ENCODE results near the gene HSPA5. TPM values are rescaled to one million over a fixed set of nuclear protein-coding genes. Genes with fewer than 3 reads are reported as not detected.
A peak's percentile ranks its signal among the peaks of the same experiment; 100 is the strongest.

The HSPA5 gene
- polyA plus RNA-seq, 1 donor (not counting 4 experiments of a cell fraction or from before 2014, with no cell fraction given), result 274 TPM

GRCh38 chr9:125262294-125262991 lies 21.3 kb upstream of the HSPA5 start:
- H3K27me3 ChIP-seq (ENCODE audit: control insufficient read depth, extremely low read depth, insufficient read depth, low read length), result no peaks in the 10 kb centered on the region
- FAIRE-seq, result no peak
- no peaks in the 10 kb centered on the region for H3K36me3 ChIP-seq (ENCODE audit: control insufficient read depth in 2 of 2, extremely low read depth in 1 of 2, insufficient read depth in 2 of 2, low read length in 2 of 2)
- no peaks in the 10 kb centered on the region for H3K9me3 ChIP-seq (ENCODE audit: control insufficient read depth, low read depth, low read length)
- H3K27ac ChIP-seq (ENCODE audit: control insufficient read depth, insufficient read depth, low read length), result peak overlapping the region; percentile 90
- dilution Hi-C loops (cut with MboI; ENCODE audit: extremely low pct_ligation_motif_present, low sequenced_read_pairs), result no loop called here
- no peaks in the 10 kb centered on the region for H3K9me1 ChIP-seq (ENCODE audit: control insufficient read depth, extremely low read depth, insufficient read depth, low read length)
- DNase-seq (ENCODE audit: low read depth, low spot score), result no peak
- H3K79me2 ChIP-seq (ENCODE audit: control insufficient read depth, insufficient read depth, low read length), result peaks cover 51% of the 10 kb centered on the region
- peaks cover 10% of the 10 kb centered on the region for H3K4me1 ChIP-seq (ENCODE audit: control insufficient read depth, extremely low read depth, insufficient read depth, low read length)
- H2AFZ ChIP-seq (ENCODE audit: control insufficient read depth, low read length), result peak overlapping the region; percentile 95
- TF ChIP-seq EZH2 (IDR thresholded peaks at IDR 0.05; ENCODE audit: low read length) (no peak), CTCF (optimal IDR thresholded peaks at IDR 0.05 in 1 of 3, IDR thresholded peaks at IDR 0.05 in 1 of 3, conservative IDR thresholded peaks at IDR 0.05 in 1 of 3; ENCODE audit: extremely low read depth in 1 of 3, insufficient read depth in 2 of 3, low read length in 3 of 3) (no peak)
- peak overlapping the region; percentile 87 for H3K9ac ChIP-seq (ENCODE audit: control insufficient read depth, extremely low read depth, insufficient read depth, low read length)
- no peaks in the 10 kb centered on the region for H4K20me1 ChIP-seq (ENCODE audit: control insufficient read depth, extremely low read depth, insufficient read depth, low read length)
- H3K4me2 ChIP-seq (ENCODE audit: control insufficient read depth, extremely low read depth, insufficient read depth, low read depth, low read length), result peak overlapping the region; percentile 98
- H3K4me3 ChIP-seq (ENCODE audit: control insufficient read depth in 2 of 3, extremely low read depth in 1 of 3, insufficient read depth in 2 of 3, low read depth in 1 of 3, low read length in 3 of 3), result peak overlapping the region; percentile 77 to 85 (median 85)

- DNase-seq (ENCODE audit: low read depth, low spot score) (no peak), FAIRE-seq (no peak)
- Histone ChIP-seq H3K4me3 (ENCODE audit: control insufficient read depth in 2 of 3, extremely low read depth in 1 of 3, insufficient read depth in 2 of 3, low read depth in 1 of 3, low read length in 3 of 3) (peak within 1 kb of the TSS; percentile 77 to 85 (median 85)), H4K20me1 (ENCODE audit: control insufficient read depth, extremely low read depth, insufficient read depth, low read length) (no peaks in the 10 kb centered on the region), H3K9me3 (ENCODE audit: control insufficient read depth, low read depth, low read length) (no peaks in the 10 kb centered on the region), H2AFZ (ENCODE audit: control insufficient read depth, low read length) (peak within 1 kb of the TSS; percentile 99), H3K9ac (ENCODE audit: control insufficient read depth, extremely low read depth, insufficient read depth, low read length) (peak within 1 kb of the TSS; percentile 87), H3K27me3 (ENCODE audit: control insufficient read depth, extremely low read depth, insufficient read depth, low read length) (no peaks in the 10 kb centered on the region), H3K4me2 (ENCODE audit: control insufficient read depth, extremely low read depth, insufficient read depth, low read depth, low read length) (peak within 1 kb of the TSS; percentile 98), H3K36me3 (ENCODE audit: control insufficient read depth in 2 of 2, extremely low read depth in 1 of 2, insufficient read depth in 2 of 2, low read length in 2 of 2) (no peaks in the 10 kb centered on the region), H3K9me1 (ENCODE audit: control insufficient read depth, extremely low read depth, insufficient read depth, low read length) (no peaks in the 10 kb centered on the region), H3K79me2 (ENCODE audit: control insufficient read depth, insufficient read depth, low read length) (peaks cover 44% of the 10 kb centered on the region), H3K27ac (ENCODE audit: control insufficient read depth, insufficient read depth, low read length) (peak within 1 kb of the TSS; percentile 90), H3K4me1 (ENCODE audit: control insufficient read depth, extremely low read depth, insufficient read depth, low read length) (peaks cover 10% of the 10 kb centered on the region)
- dilution Hi-C loops (cut with MboI; ENCODE audit: extremely low pct_ligation_motif_present, low sequenced_read_pairs), result no loop called here
- TF ChIP-seq EZH2 (IDR thresholded peaks at IDR 0.05; ENCODE audit: low read length) (no peak), CTCF (optimal IDR thresholded peaks at IDR 0.05 in 1 of 3, IDR thresholded peaks at IDR 0.05 in 1 of 3, conservative IDR thresholded peaks at IDR 0.05 in 1 of 3; ENCODE audit: extremely low read depth in 1 of 3, insufficient read depth in 2 of 3, low read length in 3 of 3) (peak in 2 of 3 experiments; percentile 47 to 49)
These were observed 20.6 kb upstream of the HSPA5 start, which contains the start of gene GAPVD1 for GRCh38 chr9:125261501-125262293. Gene GAPVD1 (plus strand): TSS chr9:125261826. CDS start chr9:125298922, 37,096 bp downstream.
